ENCODE measurements around the gene GPR3.

The GPR3 gene

GRCh38 chr1:27392096-27392777, at the start of gene GPR3:
Gene GPR3, plus strand, starts transcription at chr1:27392622. Its CDS starts 1,177 bp downstream, at chr1:27393799.
- peak; percentile 72 for DNase-seq

- DNase-seq, result no peak
Observed at GRCh38 chr1:27342778-27343638, 49.4 kb upstream of the GPR3 start.

- no peak for DNase-seq
Observed at GRCh38 chr1:27343639-27344025, 48.8 kb upstream of the GPR3 start.

GRCh38 chr1:27345272-27345671, 47.1 kb upstream of the GPR3 start:
- DNase-seq, result no peak

- DNase-seq, result no peak
Observed at GRCh38 chr1:27346357-27346756, 46.1 kb upstream of the GPR3 start.

GRCh38 chr1:27346991-27347624, 45.3 kb upstream of the GPR3 start:
- DNase-seq, result no peak

- peak; percentile 63 for DNase-seq
Observed at GRCh38 chr1:27348861-27349783, 43.3 kb upstream of the GPR3 start.

- DNase-seq, result peak; percentile 65
Observed at GRCh38 chr1:27349784-27350662, 42.4 kb upstream of the GPR3 start.

GRCh38 chr1:27350663-27351540, 41.5 kb upstream of the GPR3 start:
- no peak for DNase-seq

GRCh38 chr1:27351541-27352107, 40.8 kb upstream of the GPR3 start:
- no peak for DNase-seq

- DNase-seq, result no peak
Observed at GRCh38 chr1:27353166-27353565, 39.3 kb upstream of the GPR3 start.

GRCh38 chr1:27353629-27354028, 38.8 kb upstream of the GPR3 start:
- no peak for DNase-seq

GRCh38 chr1:27355683-27356082, 36.7 kb upstream of the GPR3 start:
- DNase-seq, result no peak

GRCh38 chr1:27356277-27356618, 36.2 kb upstream of the GPR3 start:
- no peak for DNase-seq

- no peak for DNase-seq
Observed at GRCh38 chr1:27356619-27357280, 35.7 kb upstream of the GPR3 start.

- DNase-seq, result no peak
Observed at GRCh38 chr1:27357281-27358037, 35.0 kb upstream of the GPR3 start.

- no peak for DNase-seq
Observed at GRCh38 chr1:27358038-27358927, 34.1 kb upstream of the GPR3 start.

- DNase-seq, result no peak
Observed at GRCh38 chr1:27358928-27359313, 33.5 kb upstream of the GPR3 start.
